GM23338 (cell line): ENCODE results near the gene TNMD. TPM values are rescaled to one million over a fixed set of nuclear protein-coding genes. Genes with fewer than 3 reads are reported as not detected.

Source experiments
- ATAC-seq: fragments of 200-7000 bp; cut with Tn5 transposase; 3 replicates; pipeline ENCODE4 v1.9.1; 2020
- DNase-seq: peaks from one replicate; pipeline ENCODE4 v3.0.0-alpha.2; 2015; ENCODE audit warnings: low spot score
- H2AFZ ChIP-seq: fragments of 200-600 bp; sonication (generic); 2 replicates; pipeline ENCODE4 v1.8.0; 2016; ENCODE audit warnings: antibody characterized with exemption, mild to moderate bottlenecking, moderate library complexity
- H3F3A ChIP-seq: fragments of 200-600 bp; sonication (generic); replicated peaks from 2 replicates; pipeline ENCODE4 v1.8.0; 2017; ENCODE audit warnings: antibody characterized with exemption, mixed run types, low read depth
- H3K27ac ChIP-seq: fragments of 200-600 bp; sonication (generic); 2 replicates; pipeline ENCODE4 v1.6.1; 2016; ENCODE audit warnings: low read depth
- H3K27me3 ChIP-seq: fragments of 200-600 bp; sonication (generic); 2 replicates; pipeline ENCODE4 v1.8.0; 2016; ENCODE audit warnings: mild to moderate bottlenecking, mixed run types, moderate library complexity; ENCODE audit not compliant: insufficient read depth
- H3K36me3 ChIP-seq: fragments of 200-600 bp; sonication (generic); 2 replicates; pipeline ENCODE4 v1.8.0; 2016; ENCODE audit warnings: mild to moderate bottlenecking; ENCODE audit not compliant: insufficient read depth
- H3K4me1 ChIP-seq: fragments of 200-600 bp; sonication (generic); 2 replicates; pipeline ENCODE4 v1.8.0; 2016; ENCODE audit warnings: mild to moderate bottlenecking, moderate library complexity; ENCODE audit not compliant: insufficient read depth
- H3K4me2 ChIP-seq: fragments of 200-600 bp; sonication (generic); 2 replicates; pipeline ENCODE4 v1.7.1; 2017; ENCODE audit warnings: mixed run types
- H3K4me3 ChIP-seq: fragments of 200-600 bp; sonication (generic); 2 replicates; pipeline ENCODE4 v1.6.1; 2016; ENCODE audit warnings: mixed run types
- H3K79me2 ChIP-seq: fragments of 200-600 bp; sonication (generic); replicated peaks from 2 replicates; pipeline ENCODE4 v1.8.0; 2017; ENCODE audit warnings: mild to moderate bottlenecking; ENCODE audit not compliant: insufficient read depth
- H3K9me2 ChIP-seq: fragments of 200-600 bp; sonication (generic); 2 replicates; pipeline ENCODE4 v1.8.0; 2017; ENCODE audit not compliant: insufficient read depth
- H4K20me1 ChIP-seq: fragments of 200-600 bp; sonication (generic); replicated peaks from 2 replicates; pipeline ENCODE4 v1.8.0; 2017; ENCODE audit warnings: mild to moderate bottlenecking; ENCODE audit not compliant: insufficient read depth
- H3K27ac Mint-ChIP-seq: 2 replicates; pipeline ENCODE4 v1.8.0; 2020; ENCODE audit warnings: inconsistent platforms, mild to moderate bottlenecking, moderate library complexity, mixed read lengths
- H3K27me3 Mint-ChIP-seq: 3 replicates; pipeline ENCODE4 v1.8.0; 2022; ENCODE audit warnings: low read depth, mild to moderate bottlenecking, moderate library complexity, mixed read lengths, inconsistent platforms; ENCODE audit not compliant: insufficient read depth, poor library complexity
- H3K36me3 Mint-ChIP-seq: 3 replicates; pipeline ENCODE4 v1.8.0; 2021; ENCODE audit warnings: low read depth, mild to moderate bottlenecking, inconsistent platforms, moderate library complexity, mixed read lengths
- H3K4me1 Mint-ChIP-seq: 3 replicates; pipeline ENCODE4 v1.8.0; 2020; ENCODE audit warnings: mild to moderate bottlenecking, inconsistent platforms, mixed read lengths
- H3K4me3 Mint-ChIP-seq: 3 replicates; pipeline ENCODE4 v1.8.0; 2021; ENCODE audit warnings: moderate library complexity, mild to moderate bottlenecking, inconsistent platforms, mixed read lengths
- H3K9me3 Mint-ChIP-seq: 3 replicates; pipeline ENCODE4 v1.8.0; 2020; ENCODE audit warnings: moderate library complexity, mild to moderate bottlenecking, inconsistent platforms, mixed read lengths
- CREB1 ChIP-seq: fragments of 250-450 bp; sonication (Bioruptor Pico); IDR thresholded peaks from 2 replicates; pipeline ENCODE4 v1.5.0; 2020; ENCODE audit warnings: low read depth, mild to moderate bottlenecking, moderate library complexity
- EZH2 ChIP-seq: fragments of 200-600 bp; sonication (generic); IDR thresholded peaks from one replicate; pipeline ENCODE4 v1.8.0; 2017; ENCODE audit warnings: antibody characterized with exemption, mild to moderate bottlenecking, low read depth; ENCODE audit not compliant: unreplicated experiment
- EZH2phosphoT487 ChIP-seq: fragments of 200-600 bp; sonication (generic); IDR thresholded peaks from one replicate; pipeline ENCODE4 v1.8.1; 2018; ENCODE audit warnings: antibody characterized with exemption; ENCODE audit not compliant: unreplicated experiment
- JUNB ChIP-seq: IDR thresholded peaks from one replicate; pipeline ENCODE4 v1.6.1; 2016; ENCODE audit warnings: antibody characterized with exemption; ENCODE audit not compliant: unreplicated experiment
- NANOG ChIP-seq: IDR thresholded peaks from 2 replicates; pipeline ENCODE4 v1.6.1; 2016; ENCODE audit warnings: antibody characterized with exemption, borderline replicate concordance
- POLR2AphosphoS5 ChIP-seq: IDR thresholded peaks from 2 replicates; pipeline ENCODE4 v1.6.1; 2016; ENCODE audit warnings: antibody characterized with exemption, low read depth
- STAT1 ChIP-seq: IDR thresholded peaks from one replicate; pipeline ENCODE4 v1.6.1; 2016; ENCODE audit warnings: antibody characterized with exemption; ENCODE audit not compliant: unreplicated experiment
- ZNF114 ChIP-seq: fragments of 250-450 bp; sonication (Bioruptor Pico); IDR thresholded peaks from 2 replicates; pipeline ENCODE4 v1.5.0; 2020; ENCODE audit warnings: mild to moderate bottlenecking, moderate library complexity
- ZNF331 ChIP-seq: fragments of 250-450 bp; sonication (Bioruptor Pico); IDR thresholded peaks from 2 replicates; pipeline ENCODE4 v1.5.0; 2020; ENCODE audit warnings: low read depth, mild to moderate bottlenecking, moderate library complexity
- polyA plus RNA-seq: library from polyadenylated mRNA; unstranded; fragments of >200 nt; fragmentation: Nextera tagmentation; extraction: Ambion mirVana; gene quantifications from 2 replicates; pipeline ENCODE4 v1.2.1, GENCODE V29; 2016
- total RNA-seq: library from RNA; depleted of rRNA; stranded (reverse); fragments of >200 nt; shearing (Covaris generic); gene quantifications from 2 replicates; pipeline ENCODE4 v1.2.3, GENCODE V29; 2014
- TF ChIP-seq, protein P1 (sequence below): fragments of 250-450 bp; sonication (Bioruptor Pico); IDR thresholded peaks from 2 replicates; pipeline ENCODE4 v1.5.0; 2020; ENCODE audit warnings: mild to moderate bottlenecking, moderate library complexity
- TF ChIP-seq, protein P2 (sequence below): IDR thresholded peaks from one replicate; pipeline ENCODE4 v1.6.1; 2018; ENCODE audit warnings: antibody characterized with exemption; ENCODE audit not compliant: unreplicated experiment
- TF ChIP-seq, protein P3 (sequence below): IDR thresholded peaks from 2 replicates; pipeline ENCODE4 v1.6.1; 2016; ENCODE audit warnings: antibody characterized with exemption
- TF ChIP-seq, protein P4 (sequence below), 2 experiments: fragments of 200-600 bp in 1 of 2; sonication (generic) in 1 of 2; conservative IDR thresholded peaks; 2 replicates each; pipeline versions ENCODE4 v1.5.1 to v1.6.1; 2016 to 2017; ENCODE audit warnings: antibody characterized with exemption in 2 of 2, low read depth in 2 of 2, mild to moderate bottlenecking in 2 of 2, moderate library complexity in 1 of 2

The TNMD gene
- total and polyA plus RNA-seq, 2 experiments from 2014 or later: 4.4 to 4.8 TPM

DNA sequence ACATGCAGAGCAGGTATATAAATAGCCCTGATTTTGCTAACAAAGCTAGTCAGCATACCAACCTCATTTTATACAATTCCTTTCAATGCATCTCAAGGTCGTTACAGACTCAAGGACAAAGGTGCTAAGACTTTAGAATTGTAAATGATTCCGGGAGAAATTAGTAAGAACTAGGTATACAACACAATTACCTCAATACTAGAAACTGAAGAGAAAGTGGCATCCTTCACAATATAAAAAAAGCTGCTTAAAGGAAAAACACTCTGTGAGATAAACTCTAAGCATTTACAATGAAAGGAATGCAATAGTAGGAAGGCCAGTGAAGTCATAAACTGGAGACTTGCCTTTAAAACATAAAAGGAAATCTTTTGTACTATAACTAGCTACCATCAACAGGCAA is 11.9 kb downstream of the TNMD start (continued):
- TF ChIP-seq, protein P1, sequence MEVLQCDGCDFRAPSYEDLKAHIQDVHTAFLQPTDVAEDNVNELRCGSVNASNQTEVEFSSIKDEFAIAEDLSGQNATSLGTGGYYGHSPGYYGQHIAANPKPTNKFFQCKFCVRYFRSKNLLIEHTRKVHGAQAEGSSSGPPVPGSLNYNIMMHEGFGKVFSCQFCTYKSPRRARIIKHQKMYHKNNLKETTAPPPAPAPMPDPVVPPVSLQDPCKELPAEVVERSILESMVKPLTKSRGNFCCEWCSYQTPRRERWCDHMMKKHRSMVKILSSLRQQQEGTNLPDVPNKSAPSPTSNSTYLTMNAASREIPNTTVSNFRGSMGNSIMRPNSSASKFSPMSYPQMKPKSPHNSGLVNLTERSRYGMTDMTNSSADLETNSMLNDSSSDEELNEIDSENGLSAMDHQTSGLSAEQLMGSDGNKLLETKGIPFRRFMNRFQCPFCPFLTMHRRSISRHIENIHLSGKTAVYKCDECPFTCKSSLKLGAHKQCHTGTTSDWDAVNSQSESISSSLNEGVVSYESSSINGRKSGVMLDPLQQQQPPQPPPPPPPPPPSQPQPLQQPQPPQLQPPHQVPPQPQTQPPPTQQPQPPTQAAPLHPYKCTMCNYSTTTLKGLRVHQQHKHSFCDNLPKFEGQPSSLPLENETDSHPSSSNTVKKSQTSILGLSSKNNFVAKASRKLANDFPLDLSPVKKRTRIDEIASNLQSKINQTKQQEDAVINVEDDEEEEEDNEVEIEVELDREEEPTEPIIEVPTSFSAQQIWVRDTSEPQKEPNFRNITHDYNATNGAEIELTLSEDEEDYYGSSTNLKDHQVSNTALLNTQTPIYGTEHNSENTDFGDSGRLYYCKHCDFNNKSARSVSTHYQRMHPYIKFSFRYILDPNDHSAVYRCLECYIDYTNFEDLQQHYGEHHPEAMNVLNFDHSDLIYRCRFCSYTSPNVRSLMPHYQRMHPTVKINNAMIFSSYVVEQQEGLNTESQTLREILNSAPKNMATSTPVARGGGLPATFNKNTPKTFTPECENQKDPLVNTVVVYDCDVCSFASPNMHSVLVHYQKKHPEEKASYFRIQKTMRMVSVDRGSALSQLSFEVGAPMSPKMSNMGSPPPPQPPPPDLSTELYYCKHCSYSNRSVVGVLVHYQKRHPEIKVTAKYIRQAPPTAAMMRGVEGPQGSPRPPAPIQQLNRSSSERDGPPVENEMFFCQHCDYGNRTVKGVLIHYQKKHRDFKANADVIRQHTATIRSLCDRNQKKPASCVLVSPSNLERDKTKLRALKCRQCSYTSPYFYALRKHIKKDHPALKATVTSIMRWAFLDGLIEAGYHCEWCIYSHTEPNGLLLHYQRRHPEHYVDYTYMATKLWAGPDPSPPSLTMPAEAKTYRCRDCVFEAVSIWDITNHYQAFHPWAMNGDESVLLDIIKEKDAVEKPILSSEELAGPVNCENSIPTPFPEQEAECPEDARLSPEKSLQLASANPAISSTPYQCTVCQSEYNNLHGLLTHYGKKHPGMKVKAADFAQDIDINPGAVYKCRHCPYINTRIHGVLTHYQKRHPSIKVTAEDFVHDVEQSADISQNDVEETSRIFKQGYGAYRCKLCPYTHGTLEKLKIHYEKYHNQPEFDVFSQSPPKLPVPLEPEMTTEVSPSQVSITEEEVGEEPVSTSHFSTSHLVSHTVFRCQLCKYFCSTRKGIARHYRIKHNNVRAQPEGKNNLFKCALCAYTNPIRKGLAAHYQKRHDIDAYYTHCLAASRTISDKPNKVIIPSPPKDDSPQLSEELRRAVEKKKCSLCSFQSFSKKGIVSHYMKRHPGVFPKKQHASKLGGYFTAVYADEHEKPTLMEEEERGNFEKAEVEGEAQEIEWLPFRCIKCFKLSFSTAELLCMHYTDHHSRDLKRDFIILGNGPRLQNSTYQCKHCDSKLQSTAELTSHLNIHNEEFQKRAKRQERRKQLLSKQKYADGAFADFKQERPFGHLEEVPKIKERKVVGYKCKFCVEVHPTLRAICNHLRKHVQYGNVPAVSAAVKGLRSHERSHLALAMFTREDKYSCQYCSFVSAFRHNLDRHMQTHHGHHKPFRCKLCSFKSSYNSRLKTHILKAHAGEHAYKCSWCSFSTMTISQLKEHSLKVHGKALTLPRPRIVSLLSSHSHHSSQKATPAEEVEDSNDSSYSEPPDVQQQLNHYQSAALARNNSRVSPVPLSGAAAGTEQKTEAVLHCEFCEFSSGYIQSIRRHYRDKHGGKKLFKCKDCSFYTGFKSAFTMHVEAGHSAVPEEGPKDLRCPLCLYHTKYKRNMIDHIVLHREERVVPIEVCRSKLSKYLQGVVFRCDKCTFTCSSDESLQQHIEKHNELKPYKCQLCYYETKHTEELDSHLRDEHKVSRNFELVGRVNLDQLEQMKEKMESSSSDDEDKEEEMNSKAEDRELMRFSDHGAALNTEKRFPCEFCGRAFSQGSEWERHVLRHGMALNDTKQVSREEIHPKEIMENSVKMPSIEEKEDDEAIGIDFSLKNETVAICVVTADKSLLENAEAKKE (CRISPR knock-in tag): no peak
- TF ChIP-seq POLR2AphosphoS5: no peak
- no peak for TF ChIP-seq ZNF114 (CRISPR knock-in tag)
- TF ChIP-seq EZH2: no peak
- TF ChIP-seq STAT1: no peak
- no peak for TF ChIP-seq JUNB
- no peak for TF ChIP-seq NANOG

DNA sequence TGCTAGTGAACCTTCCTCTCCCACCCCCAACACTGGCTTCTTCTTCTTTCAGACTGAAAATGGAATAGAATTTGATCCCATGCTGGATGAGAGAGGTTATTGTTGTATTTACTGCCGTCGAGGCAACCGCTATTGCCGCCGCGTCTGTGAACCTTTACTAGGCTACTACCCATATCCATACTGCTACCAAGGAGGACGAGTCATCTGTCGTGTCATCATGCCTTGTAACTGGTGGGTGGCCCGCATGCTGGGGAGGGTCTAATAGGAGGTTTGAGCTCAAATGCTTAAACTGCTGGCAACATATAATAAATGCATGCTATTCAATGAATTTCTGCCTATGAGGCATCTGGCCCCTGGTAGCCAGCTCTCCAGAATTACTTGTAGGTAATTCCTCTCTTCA is 14.7 kb downstream of the TNMD start:
- Histone ChIP-seq H3K4me3 (no peak overlapping the region), H3K4me2 (no peak overlapping the region), H3K36me3 (no peaks in the 10 kb centered on the region), H3F3A (no peaks in the 10 kb centered on the region), H2AFZ (no peak overlapping the region), H3K9me2 (no peaks in the 10 kb centered on the region), H4K20me1 (no peaks in the 10 kb centered on the region), H3K27me3 (no peaks in the 10 kb centered on the region), H3K79me2 (no peaks in the 10 kb centered on the region), H3K4me1 (peaks cover 17% of the 10 kb centered on the region; the same call in 1 of the 2 replicates), H3K27ac (no peak overlapping the region)
- DNase-seq (no peak), ATAC-seq (no peak)
- H3K4me1 Mint-ChIP-seq: peaks cover 33% of the 10 kb centered on the region
- H3K4me3 Mint-ChIP-seq: no peak overlapping the region
- no peaks in the 10 kb centered on the region for H3K36me3 Mint-ChIP-seq
- no peak overlapping the region for H3K27ac Mint-ChIP-seq
- peaks cover 5% of the 10 kb centered on the region for H3K27me3 Mint-ChIP-seq
- H3K9me3 Mint-ChIP-seq: no peaks in the 10 kb centered on the region
- no peak for TF ChIP-seq POLR2AphosphoS5
- no peak for TF ChIP-seq EZH2
- no peak for TF ChIP-seq CREB1 (CRISPR knock-in tag)
- no peak for TF ChIP-seq ZNF331 (CRISPR knock-in tag)
- no peak for TF ChIP-seq EZH2phosphoT487
- TF ChIP-seq JUNB: no peak
- TF ChIP-seq ZNF114 (CRISPR knock-in tag): no peak
- TF ChIP-seq, protein P2, sequence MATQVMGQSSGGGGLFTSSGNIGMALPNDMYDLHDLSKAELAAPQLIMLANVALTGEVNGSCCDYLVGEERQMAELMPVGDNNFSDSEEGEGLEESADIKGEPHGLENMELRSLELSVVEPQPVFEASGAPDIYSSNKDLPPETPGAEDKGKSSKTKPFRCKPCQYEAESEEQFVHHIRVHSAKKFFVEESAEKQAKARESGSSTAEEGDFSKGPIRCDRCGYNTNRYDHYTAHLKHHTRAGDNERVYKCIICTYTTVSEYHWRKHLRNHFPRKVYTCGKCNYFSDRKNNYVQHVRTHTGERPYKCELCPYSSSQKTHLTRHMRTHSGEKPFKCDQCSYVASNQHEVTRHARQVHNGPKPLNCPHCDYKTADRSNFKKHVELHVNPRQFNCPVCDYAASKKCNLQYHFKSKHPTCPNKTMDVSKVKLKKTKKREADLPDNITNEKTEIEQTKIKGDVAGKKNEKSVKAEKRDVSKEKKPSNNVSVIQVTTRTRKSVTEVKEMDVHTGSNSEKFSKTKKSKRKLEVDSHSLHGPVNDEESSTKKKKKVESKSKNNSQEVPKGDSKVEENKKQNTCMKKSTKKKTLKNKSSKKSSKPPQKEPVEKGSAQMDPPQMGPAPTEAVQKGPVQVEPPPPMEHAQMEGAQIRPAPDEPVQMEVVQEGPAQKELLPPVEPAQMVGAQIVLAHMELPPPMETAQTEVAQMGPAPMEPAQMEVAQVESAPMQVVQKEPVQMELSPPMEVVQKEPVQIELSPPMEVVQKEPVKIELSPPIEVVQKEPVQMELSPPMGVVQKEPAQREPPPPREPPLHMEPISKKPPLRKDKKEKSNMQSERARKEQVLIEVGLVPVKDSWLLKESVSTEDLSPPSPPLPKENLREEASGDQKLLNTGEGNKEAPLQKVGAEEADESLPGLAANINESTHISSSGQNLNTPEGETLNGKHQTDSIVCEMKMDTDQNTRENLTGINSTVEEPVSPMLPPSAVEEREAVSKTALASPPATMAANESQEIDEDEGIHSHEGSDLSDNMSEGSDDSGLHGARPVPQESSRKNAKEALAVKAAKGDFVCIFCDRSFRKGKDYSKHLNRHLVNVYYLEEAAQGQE: no peak
- TF ChIP-seq, protein P3, sequence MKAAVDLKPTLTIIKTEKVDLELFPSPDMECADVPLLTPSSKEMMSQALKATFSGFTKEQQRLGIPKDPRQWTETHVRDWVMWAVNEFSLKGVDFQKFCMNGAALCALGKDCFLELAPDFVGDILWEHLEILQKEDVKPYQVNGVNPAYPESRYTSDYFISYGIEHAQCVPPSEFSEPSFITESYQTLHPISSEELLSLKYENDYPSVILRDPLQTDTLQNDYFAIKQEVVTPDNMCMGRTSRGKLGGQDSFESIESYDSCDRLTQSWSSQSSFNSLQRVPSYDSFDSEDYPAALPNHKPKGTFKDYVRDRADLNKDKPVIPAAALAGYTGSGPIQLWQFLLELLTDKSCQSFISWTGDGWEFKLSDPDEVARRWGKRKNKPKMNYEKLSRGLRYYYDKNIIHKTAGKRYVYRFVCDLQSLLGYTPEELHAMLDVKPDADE: no peak
- TF ChIP-seq, protein P4, sequence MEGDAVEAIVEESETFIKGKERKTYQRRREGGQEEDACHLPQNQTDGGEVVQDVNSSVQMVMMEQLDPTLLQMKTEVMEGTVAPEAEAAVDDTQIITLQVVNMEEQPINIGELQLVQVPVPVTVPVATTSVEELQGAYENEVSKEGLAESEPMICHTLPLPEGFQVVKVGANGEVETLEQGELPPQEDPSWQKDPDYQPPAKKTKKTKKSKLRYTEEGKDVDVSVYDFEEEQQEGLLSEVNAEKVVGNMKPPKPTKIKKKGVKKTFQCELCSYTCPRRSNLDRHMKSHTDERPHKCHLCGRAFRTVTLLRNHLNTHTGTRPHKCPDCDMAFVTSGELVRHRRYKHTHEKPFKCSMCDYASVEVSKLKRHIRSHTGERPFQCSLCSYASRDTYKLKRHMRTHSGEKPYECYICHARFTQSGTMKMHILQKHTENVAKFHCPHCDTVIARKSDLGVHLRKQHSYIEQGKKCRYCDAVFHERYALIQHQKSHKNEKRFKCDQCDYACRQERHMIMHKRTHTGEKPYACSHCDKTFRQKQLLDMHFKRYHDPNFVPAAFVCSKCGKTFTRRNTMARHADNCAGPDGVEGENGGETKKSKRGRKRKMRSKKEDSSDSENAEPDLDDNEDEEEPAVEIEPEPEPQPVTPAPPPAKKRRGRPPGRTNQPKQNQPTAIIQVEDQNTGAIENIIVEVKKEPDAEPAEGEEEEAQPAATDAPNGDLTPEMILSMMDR (conservative IDR thresholded peaks at IDR 0.05; ENCODE audit: low read depth in 2 of 2): no peak
